ENCODE measurements around the gene MYH14. TPM values are rescaled to one million over a fixed set of nuclear protein-coding genes. Genes with fewer than 3 reads are reported as not detected.

MYH14 gene
- total and polyA plus RNA-seq, 2 of the 8 experiments (the other 6 are each of a cell fraction or from before 2014, with no cell fraction given), result 17.3 to 28.6 TPM

DNA sequence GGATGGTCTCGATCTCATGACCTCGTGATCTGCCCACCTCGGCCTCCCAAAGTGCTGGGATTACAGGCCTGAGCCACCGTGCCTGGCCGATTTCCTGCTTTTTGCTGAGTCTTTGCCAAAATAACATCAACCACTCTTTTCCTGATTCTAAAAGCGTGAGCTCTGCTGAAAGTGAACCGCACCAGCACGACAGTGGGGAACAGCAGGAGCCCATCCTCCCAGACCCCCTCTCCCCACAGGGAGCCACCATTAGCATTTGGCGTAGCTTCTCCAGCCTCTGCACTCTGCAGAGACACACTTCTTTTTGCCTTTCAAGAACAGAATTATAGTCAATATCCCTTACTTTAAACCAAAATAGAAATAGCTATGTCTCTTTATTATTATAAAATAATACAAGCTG, 41.3 kb downstream of the MYH14 start (continued):
- TF ChIP-seq, protein P1, sequence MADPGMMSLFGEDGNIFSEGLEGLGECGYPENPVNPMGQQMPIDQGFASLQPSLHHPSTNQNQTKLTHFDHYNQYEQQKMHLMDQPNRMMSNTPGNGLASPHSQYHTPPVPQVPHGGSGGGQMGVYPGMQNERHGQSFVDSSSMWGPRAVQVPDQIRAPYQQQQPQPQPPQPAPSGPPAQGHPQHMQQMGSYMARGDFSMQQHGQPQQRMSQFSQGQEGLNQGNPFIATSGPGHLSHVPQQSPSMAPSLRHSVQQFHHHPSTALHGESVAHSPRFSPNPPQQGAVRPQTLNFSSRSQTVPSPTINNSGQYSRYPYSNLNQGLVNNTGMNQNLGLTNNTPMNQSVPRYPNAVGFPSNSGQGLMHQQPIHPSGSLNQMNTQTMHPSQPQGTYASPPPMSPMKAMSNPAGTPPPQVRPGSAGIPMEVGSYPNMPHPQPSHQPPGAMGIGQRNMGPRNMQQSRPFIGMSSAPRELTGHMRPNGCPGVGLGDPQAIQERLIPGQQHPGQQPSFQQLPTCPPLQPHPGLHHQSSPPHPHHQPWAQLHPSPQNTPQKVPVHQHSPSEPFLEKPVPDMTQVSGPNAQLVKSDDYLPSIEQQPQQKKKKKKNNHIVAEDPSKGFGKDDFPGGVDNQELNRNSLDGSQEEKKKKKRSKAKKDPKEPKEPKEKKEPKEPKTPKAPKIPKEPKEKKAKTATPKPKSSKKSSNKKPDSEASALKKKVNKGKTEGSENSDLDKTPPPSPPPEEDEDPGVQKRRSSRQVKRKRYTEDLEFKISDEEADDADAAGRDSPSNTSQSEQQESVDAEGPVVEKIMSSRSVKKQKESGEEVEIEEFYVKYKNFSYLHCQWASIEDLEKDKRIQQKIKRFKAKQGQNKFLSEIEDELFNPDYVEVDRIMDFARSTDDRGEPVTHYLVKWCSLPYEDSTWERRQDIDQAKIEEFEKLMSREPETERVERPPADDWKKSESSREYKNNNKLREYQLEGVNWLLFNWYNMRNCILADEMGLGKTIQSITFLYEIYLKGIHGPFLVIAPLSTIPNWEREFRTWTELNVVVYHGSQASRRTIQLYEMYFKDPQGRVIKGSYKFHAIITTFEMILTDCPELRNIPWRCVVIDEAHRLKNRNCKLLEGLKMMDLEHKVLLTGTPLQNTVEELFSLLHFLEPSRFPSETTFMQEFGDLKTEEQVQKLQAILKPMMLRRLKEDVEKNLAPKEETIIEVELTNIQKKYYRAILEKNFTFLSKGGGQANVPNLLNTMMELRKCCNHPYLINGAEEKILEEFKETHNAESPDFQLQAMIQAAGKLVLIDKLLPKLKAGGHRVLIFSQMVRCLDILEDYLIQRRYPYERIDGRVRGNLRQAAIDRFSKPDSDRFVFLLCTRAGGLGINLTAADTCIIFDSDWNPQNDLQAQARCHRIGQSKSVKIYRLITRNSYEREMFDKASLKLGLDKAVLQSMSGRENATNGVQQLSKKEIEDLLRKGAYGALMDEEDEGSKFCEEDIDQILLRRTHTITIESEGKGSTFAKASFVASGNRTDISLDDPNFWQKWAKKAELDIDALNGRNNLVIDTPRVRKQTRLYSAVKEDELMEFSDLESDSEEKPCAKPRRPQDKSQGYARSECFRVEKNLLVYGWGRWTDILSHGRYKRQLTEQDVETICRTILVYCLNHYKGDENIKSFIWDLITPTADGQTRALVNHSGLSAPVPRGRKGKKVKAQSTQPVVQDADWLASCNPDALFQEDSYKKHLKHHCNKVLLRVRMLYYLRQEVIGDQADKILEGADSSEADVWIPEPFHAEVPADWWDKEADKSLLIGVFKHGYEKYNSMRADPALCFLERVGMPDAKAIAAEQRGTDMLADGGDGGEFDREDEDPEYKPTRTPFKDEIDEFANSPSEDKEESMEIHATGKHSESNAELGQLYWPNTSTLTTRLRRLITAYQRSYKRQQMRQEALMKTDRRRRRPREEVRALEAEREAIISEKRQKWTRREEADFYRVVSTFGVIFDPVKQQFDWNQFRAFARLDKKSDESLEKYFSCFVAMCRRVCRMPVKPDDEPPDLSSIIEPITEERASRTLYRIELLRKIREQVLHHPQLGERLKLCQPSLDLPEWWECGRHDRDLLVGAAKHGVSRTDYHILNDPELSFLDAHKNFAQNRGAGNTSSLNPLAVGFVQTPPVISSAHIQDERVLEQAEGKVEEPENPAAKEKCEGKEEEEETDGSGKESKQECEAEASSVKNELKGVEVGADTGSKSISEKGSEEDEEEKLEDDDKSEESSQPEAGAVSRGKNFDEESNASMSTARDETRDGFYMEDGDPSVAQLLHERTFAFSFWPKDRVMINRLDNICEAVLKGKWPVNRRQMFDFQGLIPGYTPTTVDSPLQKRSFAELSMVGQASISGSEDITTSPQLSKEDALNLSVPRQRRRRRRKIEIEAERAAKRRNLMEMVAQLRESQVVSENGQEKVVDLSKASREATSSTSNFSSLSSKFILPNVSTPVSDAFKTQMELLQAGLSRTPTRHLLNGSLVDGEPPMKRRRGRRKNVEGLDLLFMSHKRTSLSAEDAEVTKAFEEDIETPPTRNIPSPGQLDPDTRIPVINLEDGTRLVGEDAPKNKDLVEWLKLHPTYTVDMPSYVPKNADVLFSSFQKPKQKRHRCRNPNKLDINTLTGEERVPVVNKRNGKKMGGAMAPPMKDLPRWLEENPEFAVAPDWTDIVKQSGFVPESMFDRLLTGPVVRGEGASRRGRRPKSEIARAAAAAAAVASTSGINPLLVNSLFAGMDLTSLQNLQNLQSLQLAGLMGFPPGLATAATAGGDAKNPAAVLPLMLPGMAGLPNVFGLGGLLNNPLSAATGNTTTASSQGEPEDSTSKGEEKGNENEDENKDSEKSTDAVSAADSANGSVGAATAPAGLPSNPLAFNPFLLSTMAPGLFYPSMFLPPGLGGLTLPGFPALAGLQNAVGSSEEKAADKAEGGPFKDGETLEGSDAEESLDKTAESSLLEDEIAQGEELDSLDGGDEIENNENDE (IDR thresholded peaks at IDR 0.05; ENCODE audit: insufficient replicate concordance, low read length), result no peak
- no peak for TF ChIP-seq EP300 (IDR thresholded peaks at IDR 0.05; ENCODE audit: borderline replicate concordance in 1 of 2, low read depth in 2 of 2, low read length in 2 of 2)
- no peak for TF ChIP-seq GABPA (IDR thresholded peaks at IDR 0.05; ENCODE audit: borderline replicate concordance, insufficient read depth, low read length)
- TF ChIP-seq FOSL1 (IDR thresholded peaks at IDR 0.05; ENCODE audit: insufficient read depth, low read depth, low read length), result no peak
- TF ChIP-seq, protein P2, sequence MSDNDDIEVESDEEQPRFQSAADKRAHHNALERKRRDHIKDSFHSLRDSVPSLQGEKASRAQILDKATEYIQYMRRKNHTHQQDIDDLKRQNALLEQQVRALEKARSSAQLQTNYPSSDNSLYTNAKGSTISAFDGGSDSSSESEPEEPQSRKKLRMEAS (IDR thresholded peaks at IDR 0.05), result no peak
- no peak for TF ChIP-seq CTCF (IDR thresholded peaks at IDR 0.05; ENCODE audit: control extremely low read depth in 1 of 3, insufficient read depth in 1 of 3, low read depth in 1 of 3, low read length in 3 of 3)
- no peak for TF ChIP-seq ATF3 (IDR thresholded peaks at IDR 0.05; ENCODE audit: insufficient read depth, low read depth, low read length)
